WTC11 (cell line): ENCODE measurements around the gene SLC2A6. TPM values are rescaled to one million over a fixed set of nuclear protein-coding genes. Genes with fewer than 3 reads are reported as not detected.

ENCODE experiments used
- AR ChIP-seq: fragments of 250-450 bp; sonication (Bioruptor Pico); IDR thresholded peaks from 2 replicates; pipeline ENCODE4 v1.9.0; 2021; ENCODE audit warnings: mild to moderate bottlenecking
- ATF6 ChIP-seq: sonication (generic); formaldehyde crosslinking; IDR thresholded peaks from 2 replicates; pipeline ENCODE4 v1.8.1; 2023; ENCODE audit warnings: mild to moderate bottlenecking, missing genetic modification reagents
- CREB1 ChIP-seq: sonication (generic); formaldehyde crosslinking; IDR thresholded peaks from 2 replicates; pipeline ENCODE4 v1.8.0; 2023; ENCODE audit warnings: mild to moderate bottlenecking, missing genetic modification reagents
- CREM ChIP-seq: sonication (generic); formaldehyde crosslinking; IDR thresholded peaks from 2 replicates; pipeline ENCODE4 v1.8.1; 2022; ENCODE audit warnings: mild to moderate bottlenecking, missing genetic modification reagents, moderate library complexity
- E2F1 ChIP-seq: sonication (generic); formaldehyde crosslinking; IDR thresholded peaks from 2 replicates; pipeline ENCODE4 v1.8.0; 2022; ENCODE audit warnings: mild to moderate bottlenecking, missing genetic modification reagents
- E2F4 ChIP-seq: sonication (generic); formaldehyde crosslinking; IDR thresholded peaks from 2 replicates; pipeline ENCODE4 v1.8.1; 2022; ENCODE audit warnings: low read depth, mild to moderate bottlenecking, moderate library complexity, missing genetic modification reagents, borderline replicate concordance
- ESRRA ChIP-seq: sonication (generic); formaldehyde crosslinking; IDR thresholded peaks from 2 replicates; pipeline ENCODE4 v1.8.1; 2022; ENCODE audit warnings: mild to moderate bottlenecking, missing genetic modification reagents, borderline replicate concordance
- FOXJ3 ChIP-seq: sonication (generic); formaldehyde crosslinking; IDR thresholded peaks from 2 replicates; pipeline ENCODE4 v1.9.0; 2021; ENCODE audit warnings: missing genetic modification reagents, mild to moderate bottlenecking, borderline replicate concordance
- FOXK1 ChIP-seq: sonication (generic); formaldehyde crosslinking; IDR thresholded peaks from 2 replicates; pipeline ENCODE4 v1.8.0; 2022; ENCODE audit warnings: mild to moderate bottlenecking, moderate library complexity, missing genetic modification reagents
- FOXP4 ChIP-seq: sonication (generic); formaldehyde crosslinking; IDR thresholded peaks from 2 replicates; pipeline ENCODE4 v1.8.0; 2022; ENCODE audit warnings: mild to moderate bottlenecking, missing genetic modification reagents
- GRHL2 ChIP-seq: fragments of 250-450 bp; sonication (Bioruptor Pico); IDR thresholded peaks from 2 replicates; pipeline ENCODE4 v1.8.0; 2022; ENCODE audit warnings: mild to moderate bottlenecking, moderate library complexity; ENCODE audit not compliant: insufficient replicate concordance, severe bottlenecking
- HMGA2 ChIP-seq: fragments of 250-450 bp; sonication (Bioruptor Pico); IDR thresholded peaks from 2 replicates; pipeline ENCODE4 v1.4.0; 2021; ENCODE audit warnings: mild to moderate bottlenecking, moderate library complexity
- MLX ChIP-seq: sonication (generic); formaldehyde crosslinking; IDR thresholded peaks from 2 replicates; pipeline ENCODE4 v1.8.1; 2023; ENCODE audit warnings: mild to moderate bottlenecking, missing genetic modification reagents, moderate library complexity
- MYBL2 ChIP-seq: sonication (generic); formaldehyde crosslinking; IDR thresholded peaks from 2 replicates; pipeline ENCODE4 v1.8.1; 2023; ENCODE audit warnings: mild to moderate bottlenecking, moderate library complexity, missing genetic modification reagents
- NFE2L1 ChIP-seq: sonication (generic); formaldehyde crosslinking; IDR thresholded peaks from 2 replicates; pipeline ENCODE4 v1.8.1; 2023; ENCODE audit warnings: missing genetic modification reagents
- OVOL2 ChIP-seq: fragments of 250-450 bp; sonication (Bioruptor Pico); IDR thresholded peaks from 2 replicates; pipeline ENCODE4 v1.9.0; 2021; ENCODE audit warnings: mild to moderate bottlenecking, borderline replicate concordance
- PREB ChIP-seq: sonication (generic); formaldehyde crosslinking; IDR thresholded peaks from 2 replicates; pipeline ENCODE4 v1.8.1; 2022; ENCODE audit warnings: mild to moderate bottlenecking, missing genetic modification reagents, moderate library complexity, borderline replicate concordance
- RELA ChIP-seq: sonication (generic); formaldehyde crosslinking; IDR thresholded peaks from 2 replicates; pipeline ENCODE4 v1.8.1; 2022; ENCODE audit warnings: missing genetic modification reagents, mild to moderate bottlenecking, borderline replicate concordance
- RORB ChIP-seq: fragments of 250-450 bp; sonication (Bioruptor Pico); IDR thresholded peaks from 2 replicates; pipeline ENCODE4 v1.9.0; 2021; ENCODE audit warnings: mild to moderate bottlenecking
- STAT6 ChIP-seq: sonication (generic); formaldehyde crosslinking; conservative IDR thresholded peaks from 2 replicates; pipeline ENCODE4 v1.8.1; 2023; ENCODE audit warnings: mild to moderate bottlenecking, low read depth, missing genetic modification reagents, moderate library complexity
- TEAD1 ChIP-seq: sonication (generic); formaldehyde crosslinking; IDR thresholded peaks from 2 replicates; pipeline ENCODE4 v1.8.0; 2022; ENCODE audit warnings: mild to moderate bottlenecking, missing genetic modification reagents
- ZNF121 ChIP-seq: sonication (generic); formaldehyde crosslinking; IDR thresholded peaks from 2 replicates; pipeline ENCODE4 v1.8.0; 2023; ENCODE audit warnings: missing genetic modification reagents
- ZNF219 ChIP-seq: sonication (generic); formaldehyde crosslinking; IDR thresholded peaks from 2 replicates; pipeline ENCODE4 v1.8.0; 2023; ENCODE audit warnings: missing genetic modification reagents, mild to moderate bottlenecking, borderline replicate concordance
- ZNF232 ChIP-seq: sonication (generic); formaldehyde crosslinking; IDR thresholded peaks from 2 replicates; pipeline ENCODE4 v1.8.0; 2022; ENCODE audit warnings: mild to moderate bottlenecking, missing genetic modification reagents
- ZNF317 ChIP-seq: sonication (generic); formaldehyde crosslinking; IDR thresholded peaks from 2 replicates; pipeline ENCODE4 v1.8.1; 2023; ENCODE audit warnings: low read depth, mild to moderate bottlenecking, moderate library complexity, missing genetic modification reagents, borderline replicate concordance
- ZNF423 ChIP-seq: fragments of 250-450 bp; sonication (Bioruptor Pico); IDR thresholded peaks from 2 replicates; pipeline ENCODE4 v2.1.2; 2022; ENCODE audit warnings: mild to moderate bottlenecking, moderate library complexity
- total RNA-seq: library from RNA; stranded (reverse); gene quantifications from 3 replicates; pipeline ENCODE4 v1.2.3, GENCODE V29; 2021

Gene SLC2A6
- total RNA-seq, 1 experiment from 2014 or later: 16.6 TPM

GRCh38 chr9:133429641-133430161 is 49.2 kb downstream of the SLC2A6 start (continued):
- no peak for TF ChIP-seq E2F1 (CRISPR knock-in tag)
- TF ChIP-seq RELA (CRISPR knock-in tag): peak; percentile 86; the same call in 1 of the 2 replicates
- 0 out of 2 replicates have a peak, but pooled peaks have one; percentile 30 for TF ChIP-seq ZNF423
- no peak for TF ChIP-seq CREB1 (CRISPR knock-in tag)
- TF ChIP-seq FOXP4 (CRISPR knock-in tag): no peak
- peak; percentile 76; the same call in 1 of the 2 replicates for TF ChIP-seq MYBL2
- no peak for TF ChIP-seq PREB (CRISPR knock-in tag)
- peak; percentile 63; the same call in 1 of the 2 replicates for TF ChIP-seq ZNF317 (CRISPR knock-in tag)
- TF ChIP-seq CREM (CRISPR knock-in tag): 0 out of 2 replicates have a peak, but pooled peaks have one; percentile 39
- TF ChIP-seq STAT6: no peak
- no peak for TF ChIP-seq ATF6 (CRISPR knock-in tag)
- no peak for TF ChIP-seq E2F4 (CRISPR knock-in tag)
- no peak for TF ChIP-seq AR
- no peak for TF ChIP-seq GRHL2 (CRISPR knock-in tag)
- peak; percentile 15; the same call in 1 of the 2 replicates for TF ChIP-seq ZNF121 (CRISPR knock-in tag)
- TF ChIP-seq ZNF219 (CRISPR knock-in tag): no peak
- TF ChIP-seq MLX (CRISPR knock-in tag): no peak
- TF ChIP-seq FOXK1: peak; percentile 12; the same call in 1 of the 2 replicates
- TF ChIP-seq FOXJ3 (CRISPR knock-in tag): no peak
- no peak for TF ChIP-seq NFE2L1
- TF ChIP-seq OVOL2: no peak
- TF ChIP-seq RORB (CRISPR knock-in tag): no peak
- no peak for TF ChIP-seq HMGA2 (CRISPR knock-in tag)
- 0 out of 2 replicates have a peak, but pooled peaks have one; percentile 80 for TF ChIP-seq ESRRA (CRISPR knock-in tag)
- TF ChIP-seq ZNF232 (CRISPR knock-in tag): no peak
- no peak for TF ChIP-seq TEAD1 (CRISPR knock-in tag)
